Activated naive CD8-positive, alpha-beta T cell treated with anti-CD3 and anti-CD28 coated beads, Interleukin-2, amount 10 ng/mL, durations not matched to agents 7 days and 5 days (primary cell): ENCODE data around the gene PCNX1. TPM values are rescaled to one million over a fixed set of nuclear protein-coding genes. Genes with fewer than 3 reads are reported as not detected.

Source experiments
- ATAC-seq: fragments of 150-1000 bp; cut with Tn5 transposase; one replicate; pipeline ENCODE4 v1.10.0; 2021; ENCODE audit warnings: low read depth, moderate library complexity
- POLR2A ChIA-PET: fragments of 350-600 bp; sonication (Branson Sonifier 250); formaldehyde crosslinking; loops from one replicate; lab custom pipeline; 2021; ENCODE audit warnings: antibody characterized with exemption; lab: Charles Lee
- DNase-seq: peaks from one replicate; pipeline ENCODE4 v3.0.0; 2021
- H3K27ac Mint-ChIP-seq: one replicate; pipeline ENCODE4 v1.8.0; 2022; ENCODE audit warnings: mild to moderate bottlenecking, mixed read lengths
- H3K27me3 Mint-ChIP-seq: one replicate; pipeline ENCODE4 v1.8.0; 2022; ENCODE audit warnings: mild to moderate bottlenecking, moderate library complexity, mixed read lengths
- H3K36me3 Mint-ChIP-seq: one replicate; pipeline ENCODE4 v1.8.0; 2021; ENCODE audit warnings: mild to moderate bottlenecking, mixed read lengths
- H3K4me1 Mint-ChIP-seq: one replicate; pipeline ENCODE4 v1.8.0; 2021; ENCODE audit warnings: mixed read lengths
- H3K4me3 Mint-ChIP-seq: one replicate; pipeline ENCODE4 v1.8.0; 2022; ENCODE audit warnings: mild to moderate bottlenecking, moderate library complexity, mixed read lengths
- H3K9me3 Mint-ChIP-seq: one replicate; pipeline ENCODE4 v1.8.0; 2021; ENCODE audit warnings: mixed read lengths
- total RNA-seq, 2 experiments: library from RNA; stranded (reverse); gene quantifications; one replicate each; pipeline ENCODE4 v1.2.3, GENCODE V29; 2021

The PCNX1 gene
- total RNA-seq, 2 experiments from 2014 or later, result 80.0 to 93.0 TPM

GRCh38 chr14:70907996-70908934 is 1.0 kb downstream of the PCNX1 start:
- ATAC-seq, result peak; percentile 46
- Mint-ChIP-seq H3K36me3 (peaks cover 17% of the 10 kb centered on the region), H3K9me3 (no peaks in the 10 kb centered on the region), H3K27ac (peak overlapping the region; percentile 96), H3K4me3 (peak overlapping the region; percentile 89), H3K27me3 (no peaks in the 10 kb centered on the region), H3K4me1 (peaks cover 48% of the 10 kb centered on the region)
- POLR2A ChIA-PET, result interaction anchor here (0.7 to 8.0 kb wide), 14 partner anchors 9 to 249 kb away, joined by 3 to 132 read pairs (median 10); partner anchors contain the start of gene MAP3K9
- DNase-seq, result peak; percentile 78

- POLR2A ChIA-PET, result interaction anchor here (0.8 to 8.0 kb wide), 3 partner anchors 24 to 47 kb away, joined by 3 to 132 read pairs (median 4); no protein-coding TSS in a partner anchor
- no peak for ATAC-seq
- Mint-ChIP-seq H3K27ac (peak overlapping the region; percentile 91), H3K27me3 (no peaks in the 10 kb centered on the region), H3K9me3 (no peaks in the 10 kb centered on the region), H3K36me3 (peaks cover 17% of the 10 kb centered on the region), H3K4me1 (peaks cover 42% of the 10 kb centered on the region), H3K4me3 (peak overlapping the region; percentile 84)
- DNase-seq, result no peak
These were observed 1.8 kb downstream of the PCNX1 start for GRCh38 chr14:70908935-70909641.

GRCh38 chr14:70909733-70910614 is 2.7 kb downstream of the PCNX1 start:
- DNase-seq (no peak), ATAC-seq (no peak)
- peaks cover 21% of the 10 kb centered on the region for H3K36me3 Mint-ChIP-seq

GRCh38 chr14:70915415-70915814 is 8.2 kb downstream of the PCNX1 start:
- Mint-ChIP-seq H3K4me3 (no peak overlapping the region), H3K27me3 (no peaks in the 10 kb centered on the region), H3K36me3 (peaks cover 38% of the 10 kb centered on the region), H3K4me1 (peaks cover 57% of the 10 kb centered on the region), H3K9me3 (no peaks in the 10 kb centered on the region), H3K27ac (no peak overlapping the region)
- DNase-seq (no peak), ATAC-seq (no peak)
- POLR2A ChIA-PET, result interaction anchor here (0.9 kb wide), 1 partner anchor 8 kb away, joined by 3 read pairs; the partner anchor contains the start of gene PCNX1

More at GRCh38 chr14:70909733-70910614, 2.7 kb downstream of the PCNX1 start:
- Mint-ChIP-seq H3K4me1 (peaks cover 39% of the 10 kb centered on the region), H3K27ac (peak overlapping the region; percentile 39), H3K9me3 (no peaks in the 10 kb centered on the region), H3K27me3 (no peaks in the 10 kb centered on the region), H3K4me3 (peak overlapping the region; percentile 84)
- POLR2A ChIA-PET, result interaction anchor here (0.6 to 8.0 kb wide), 2 partner anchors 8 to 25 kb away, joined by 3 to 132 read pairs; no protein-coding TSS in a partner anchor

- ATAC-seq (no peak), DNase-seq (no peak)
- POLR2A ChIA-PET, result no interaction called here
- no peaks in the 10 kb centered on the region for H3K27me3 Mint-ChIP-seq
- no peak overlapping the region for H3K4me3 Mint-ChIP-seq
- H3K36me3 Mint-ChIP-seq, result peaks cover 35% of the 10 kb centered on the region
- H3K9me3 Mint-ChIP-seq, result no peaks in the 10 kb centered on the region
- H3K4me1 Mint-ChIP-seq, result peaks cover 56% of the 10 kb centered on the region
- peak overlapping the region; percentile 1 for H3K27ac Mint-ChIP-seq
These were observed 9.0 kb downstream of the PCNX1 start for GRCh38 chr14:70916300-70916699.

- H3K27ac Mint-ChIP-seq, result peak overlapping the region; percentile 6
- DNase-seq, result no peak
- POLR2A ChIA-PET, result interaction anchor here (1.1 kb wide), 1 partner anchor 9 kb away, joined by 4 read pairs; the partner anchor contains the start of gene PCNX1
These were observed 9.5 kb downstream of the PCNX1 start for GRCh38 chr14:70916799-70917198.

GRCh38 chr14:70917633-70918032 is 10.4 kb downstream of the PCNX1 start:
- Mint-ChIP-seq H3K4me3 (no peak overlapping the region), H3K36me3 (peaks cover 34% of the 10 kb centered on the region), H3K27me3 (no peaks in the 10 kb centered on the region), H3K4me1 (peaks cover 56% of the 10 kb centered on the region), H3K9me3 (no peaks in the 10 kb centered on the region), H3K27ac (peak overlapping the region; percentile 6)
- peak; percentile 34 for ATAC-seq
- DNase-seq, result no peak
- POLR2A ChIA-PET, result interaction anchor here (0.9 to 1.1 kb wide), 3 partner anchors 10 to 30 kb away, joined by 3 to 4 read pairs (median 3); partner anchors contain the start of gene PCNX1

More at GRCh38 chr14:70916799-70917198, 9.5 kb downstream of the PCNX1 start:
- Mint-ChIP-seq H3K36me3 (peaks cover 35% of the 10 kb centered on the region), H3K4me1 (peaks cover 57% of the 10 kb centered on the region), H3K4me3 (no peak overlapping the region), H3K27me3 (no peaks in the 10 kb centered on the region), H3K9me3 (no peaks in the 10 kb centered on the region)
- ATAC-seq, result no peak

GRCh38 chr14:70919774-70920173 is 12.5 kb downstream of the PCNX1 start:
- ATAC-seq, result peak; percentile 19
- POLR2A ChIA-PET, result interaction anchor here (2.3 kb wide), 1 partner anchor 13 kb away, joined by 11 read pairs; the partner anchor contains the start of gene PCNX1
- no peaks in the 10 kb centered on the region for H3K9me3 Mint-ChIP-seq
- H3K4me3 Mint-ChIP-seq, result peak overlapping the region; percentile 60
- H3K27ac Mint-ChIP-seq, result peak overlapping the region; percentile 76
- H3K36me3 Mint-ChIP-seq, result peaks cover 28% of the 10 kb centered on the region
- no peaks in the 10 kb centered on the region for H3K27me3 Mint-ChIP-seq
- peaks cover 64% of the 10 kb centered on the region for H3K4me1 Mint-ChIP-seq
- no peak for DNase-seq

GRCh38 chr14:70920608-70921007 is 13.3 kb downstream of the PCNX1 start:
- ATAC-seq (no peak), DNase-seq (no peak)
- peaks cover 66% of the 10 kb centered on the region for H3K4me1 Mint-ChIP-seq
- no peaks in the 10 kb centered on the region for H3K9me3 Mint-ChIP-seq
- H3K4me3 Mint-ChIP-seq, result no peak overlapping the region
- H3K27me3 Mint-ChIP-seq, result no peaks in the 10 kb centered on the region
- peaks cover 26% of the 10 kb centered on the region for H3K36me3 Mint-ChIP-seq
- POLR2A ChIA-PET, result interaction anchor here (1.4 to 1.5 kb wide), 2 partner anchors 10 to 14 kb away, joined by 3 read pairs; partner anchors contain the start of gene PCNX1
- no peak overlapping the region for H3K27ac Mint-ChIP-seq

- Mint-ChIP-seq H3K4me1 (peaks cover 68% of the 10 kb centered on the region), H3K4me3 (no peak overlapping the region), H3K27ac (no peak overlapping the region), H3K9me3 (no peaks in the 10 kb centered on the region), H3K27me3 (no peaks in the 10 kb centered on the region), H3K36me3 (peaks cover 22% of the 10 kb centered on the region)
- POLR2A ChIA-PET, result interaction anchor here (1.4 to 1.5 kb wide), 2 partner anchors 9 to 15 kb away, joined by 3 read pairs; partner anchors contain the start of gene PCNX1
- ATAC-seq (no peak), DNase-seq (no peak)
These were observed 14.4 kb downstream of the PCNX1 start for GRCh38 chr14:70921669-70922068.

- POLR2A ChIA-PET, result interaction anchor here (0.7 to 1.1 kb wide), 2 partner anchors 9 to 11 kb away, joined by 3 to 4 read pairs; no protein-coding TSS in a partner anchor
- H3K36me3 Mint-ChIP-seq, result peaks cover 7% of the 10 kb centered on the region
These were observed 17.3 kb downstream of the PCNX1 start for GRCh38 chr14:70924521-70924920.

More at GRCh38 chr14:70924521-70924920, 17.3 kb downstream of the PCNX1 start:
- no peak for DNase-seq
- peak; percentile 32 for ATAC-seq
- Mint-ChIP-seq H3K27ac (no peak overlapping the region), H3K27me3 (no peaks in the 10 kb centered on the region), H3K9me3 (no peaks in the 10 kb centered on the region), H3K4me1 (peaks cover 52% of the 10 kb centered on the region), H3K4me3 (no peak overlapping the region)
